ENCODE data around the gene RCN2.

- TF ChIP-seq CTCF (conservative IDR thresholded peaks at IDR 0.05; ENCODE audit: low read depth, low read length) (no peak), EZH2 (IDR thresholded peaks at IDR 0.05; ENCODE audit: borderline replicate concordance, low read depth, low read length, poor library complexity, severe bottlenecking) (no peak)
Observed at GRCh38 chr15:76973906-76974305, 42.4 kb downstream of the RCN2 start.
